Measurements from ENCODE around the gene ATOH8.

ATOH8 gene

DNA sequence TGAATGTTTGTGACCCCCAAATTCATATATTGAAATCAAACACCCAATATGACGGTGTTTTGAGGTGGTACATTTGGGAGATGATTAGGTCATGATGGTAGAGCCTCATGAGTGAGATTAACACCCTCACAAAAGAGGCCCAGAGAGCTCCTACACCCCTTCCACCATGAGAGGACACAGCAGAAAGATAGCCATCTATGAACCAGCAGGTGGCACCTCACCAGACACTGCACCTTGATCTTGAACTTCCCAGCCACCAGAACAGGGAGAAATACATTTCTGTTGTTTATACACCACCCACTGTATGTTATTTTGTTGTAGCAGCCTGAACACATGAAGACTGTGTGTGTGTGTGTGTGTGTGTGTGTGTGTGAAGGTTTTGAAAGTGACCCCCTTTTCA lies 76.9 kb downstream of the ATOH8 start:
- no peak for DNase-seq

DNA sequence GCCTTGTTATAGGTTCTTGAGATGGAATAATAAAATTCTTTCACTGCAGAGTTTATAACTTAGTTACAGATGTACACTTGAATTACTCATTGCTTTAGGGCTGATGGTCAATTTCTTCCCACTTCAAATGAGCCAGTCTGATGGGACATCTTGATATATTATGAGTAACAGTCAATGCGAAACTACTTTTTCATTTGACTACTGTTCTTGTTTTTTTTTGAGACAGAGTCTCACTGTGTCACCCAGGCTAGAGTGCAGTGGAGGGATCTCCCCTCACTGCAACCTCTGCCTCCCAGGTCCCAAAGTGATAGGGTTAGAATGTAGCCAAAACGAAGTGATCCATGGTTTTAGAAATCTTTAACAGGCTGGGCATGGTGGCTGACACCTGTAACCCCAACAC lies 77.9 kb downstream of the ATOH8 start:
- no peak for DNase-seq

DNA sequence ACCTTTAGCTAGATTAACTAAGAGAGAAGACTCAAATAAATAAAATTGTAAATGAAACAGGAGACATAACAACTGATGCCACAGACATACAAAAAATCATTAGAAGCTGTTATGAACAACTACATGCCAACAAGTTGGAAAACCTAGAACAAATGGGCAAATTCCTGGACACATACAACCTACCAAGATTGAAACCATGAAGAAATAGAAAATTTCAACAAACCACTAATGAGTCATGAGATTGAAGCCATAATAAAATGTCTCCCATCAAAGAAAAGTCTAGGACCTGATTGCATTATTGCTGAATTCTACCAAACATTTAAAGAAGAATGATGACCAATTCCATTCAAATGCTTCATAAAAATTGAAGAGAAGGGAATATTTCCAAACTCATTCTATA lies 80.7 kb downstream of the ATOH8 start:
- DNase-seq, result no peak

All from inflammatory macrophage treated with lipopolysaccharide for 1 hour (primary cell).